GM21515 (cell line): Measurements from ENCODE around the gene CSNK1G1.
"Not testable (repeated sequence)": the region's sequence is repeated elsewhere in the genome, so short reads cannot be mapped to it uniquely, and the experiment has no call there.

ENCODE experiments used
- ATAC-seq: cut with Tn5 transposase; IDR thresholded peaks from one replicate; pipeline ENCODE4 v1.9.1; 2021; ENCODE audit not compliant: unreplicated experiment

CSNK1G1 gene

GRCh38 chr15:64351265-64351664 is 4.7 kb downstream of the CSNK1G1 start:
- no peak for ATAC-seq

- no peak for ATAC-seq
These were observed 6.6 kb downstream of the CSNK1G1 start for GRCh38 chr15:64349375-64349774.

GRCh38 chr15:64348455-64348854 is 7.5 kb downstream of the CSNK1G1 start:
- ATAC-seq = no peak

DNA sequence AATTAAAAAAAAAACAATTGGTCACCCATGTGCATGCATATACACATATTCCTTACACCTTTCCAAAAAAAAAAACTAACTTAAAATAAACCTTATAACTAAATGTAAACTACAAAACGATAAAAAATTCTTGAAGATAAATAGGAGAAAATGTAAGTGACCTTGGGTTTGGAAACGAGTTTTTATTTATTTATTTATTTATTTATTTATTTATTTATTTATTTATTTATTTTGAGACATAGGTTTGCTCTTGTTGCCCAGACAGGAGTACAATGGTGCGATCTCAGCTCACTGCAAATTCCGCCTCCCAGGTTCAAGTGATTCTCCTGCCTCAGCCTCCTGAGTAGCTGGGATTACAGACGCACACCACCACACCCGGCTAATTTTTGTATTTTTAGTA is 9.7 kb downstream of the CSNK1G1 start:
- not testable (repeated sequence) for ATAC-seq

DNA sequence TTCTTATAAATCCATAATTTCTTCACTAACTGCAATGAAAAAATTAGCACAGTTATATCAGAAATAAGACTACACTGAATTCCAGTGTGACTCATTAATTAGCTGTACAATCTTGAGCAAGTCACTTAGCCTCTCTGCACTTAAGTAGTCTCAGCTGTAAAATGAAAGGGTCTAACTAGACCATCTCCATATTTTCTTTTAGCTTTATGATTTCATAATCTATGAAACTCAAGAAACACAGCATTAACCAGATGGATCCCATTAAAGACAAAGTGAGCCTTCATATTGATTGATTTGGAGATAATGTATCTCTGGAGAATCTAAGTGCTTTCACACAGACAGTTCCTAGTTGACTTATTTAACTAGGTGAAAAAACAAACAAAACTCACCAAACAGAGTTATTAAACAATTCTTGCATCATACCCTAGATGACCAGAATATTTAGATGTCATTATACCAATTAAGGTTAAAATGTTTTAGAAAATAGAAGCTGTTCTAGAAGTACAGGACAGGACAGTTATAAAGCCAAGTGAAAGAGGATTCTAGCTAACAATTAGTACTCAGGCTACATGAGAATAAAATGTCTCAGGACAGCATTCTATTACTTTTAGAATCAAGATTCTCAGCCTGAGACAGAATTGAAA is 11.2 kb downstream of the CSNK1G1 start:
- ATAC-seq = no peak

DNA sequence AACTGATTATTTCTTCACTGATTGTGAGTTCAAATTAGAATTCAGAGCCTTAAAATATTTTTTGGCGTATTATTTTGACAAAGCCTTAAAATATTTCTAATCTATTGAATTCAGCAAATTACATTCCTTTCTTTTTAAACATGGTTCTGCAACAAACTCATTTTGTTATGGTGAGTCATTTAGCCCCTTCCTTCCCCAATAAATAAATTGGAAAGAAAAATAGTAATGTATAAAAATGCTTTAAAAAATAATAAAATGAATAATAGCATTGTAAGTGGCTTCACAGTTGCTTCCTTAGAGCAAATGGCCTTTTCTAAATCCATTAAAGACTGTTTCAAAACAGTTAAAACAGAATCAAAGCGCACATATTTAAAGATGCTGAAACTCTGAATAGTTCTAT is 12.1 kb downstream of the CSNK1G1 start:
- no peak for ATAC-seq

DNA sequence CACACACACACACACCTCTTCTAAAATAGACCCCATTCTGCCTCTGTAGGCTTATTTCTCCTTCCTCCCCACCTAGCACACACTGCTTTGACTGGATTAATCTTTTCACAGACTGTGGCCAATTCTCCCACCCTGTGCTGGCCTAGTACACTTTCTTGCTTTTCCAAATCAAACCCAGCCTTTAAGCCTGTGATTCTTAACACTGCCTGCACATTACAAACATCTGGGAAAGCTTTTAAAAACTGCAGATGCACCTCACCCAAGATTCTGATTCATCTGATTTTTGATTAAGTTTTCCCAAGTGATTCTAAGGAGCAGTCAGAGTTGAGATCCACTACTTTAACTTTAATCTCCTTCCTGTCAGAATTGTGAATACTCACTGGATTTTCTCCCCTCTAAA is 12.8 kb downstream of the CSNK1G1 start:
- no peak for ATAC-seq

- no peak for ATAC-seq
These were observed 14.0 kb downstream of the CSNK1G1 start for GRCh38 chr15:64341961-64342360.

GRCh38 chr15:64340355-64340754 is 15.6 kb downstream of the CSNK1G1 start:
- ATAC-seq = no peak

- ATAC-seq = no peak
These were observed 18.2 kb downstream of the CSNK1G1 start for GRCh38 chr15:64337761-64338160.

GRCh38 chr15:64333986-64334929 is 21.7 kb downstream of the CSNK1G1 start:
- ATAC-seq = no peak

DNA sequence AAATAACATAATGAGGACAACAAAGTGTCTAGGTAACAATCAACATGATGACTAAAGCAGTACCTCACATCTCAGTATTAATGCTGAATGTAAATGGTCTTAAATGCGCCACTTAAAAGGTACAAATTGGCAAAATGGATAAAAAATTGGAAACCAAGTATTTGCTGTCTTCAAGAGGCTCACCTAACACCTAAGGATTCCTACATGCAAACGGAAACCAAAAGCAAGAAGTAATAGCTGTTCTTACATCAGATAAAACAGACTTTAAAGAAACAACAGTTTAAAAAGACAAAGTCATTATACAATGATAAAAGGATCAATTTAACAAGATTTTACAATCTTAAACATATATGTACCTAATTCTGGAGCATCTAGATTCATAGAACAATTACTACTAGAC is 22.5 kb downstream of the CSNK1G1 start:
- ATAC-seq = no peak

GRCh38 chr15:64331668-64332067 is 24.3 kb downstream of the CSNK1G1 start:
- not testable (repeated sequence) for ATAC-seq

- ATAC-seq = not testable (repeated sequence)
These were observed 29.0 kb downstream of the CSNK1G1 start for GRCh38 chr15:64326975-64327374.

GRCh38 chr15:64326458-64326857 is 29.5 kb downstream of the CSNK1G1 start:
- ATAC-seq = not testable (repeated sequence)

DNA sequence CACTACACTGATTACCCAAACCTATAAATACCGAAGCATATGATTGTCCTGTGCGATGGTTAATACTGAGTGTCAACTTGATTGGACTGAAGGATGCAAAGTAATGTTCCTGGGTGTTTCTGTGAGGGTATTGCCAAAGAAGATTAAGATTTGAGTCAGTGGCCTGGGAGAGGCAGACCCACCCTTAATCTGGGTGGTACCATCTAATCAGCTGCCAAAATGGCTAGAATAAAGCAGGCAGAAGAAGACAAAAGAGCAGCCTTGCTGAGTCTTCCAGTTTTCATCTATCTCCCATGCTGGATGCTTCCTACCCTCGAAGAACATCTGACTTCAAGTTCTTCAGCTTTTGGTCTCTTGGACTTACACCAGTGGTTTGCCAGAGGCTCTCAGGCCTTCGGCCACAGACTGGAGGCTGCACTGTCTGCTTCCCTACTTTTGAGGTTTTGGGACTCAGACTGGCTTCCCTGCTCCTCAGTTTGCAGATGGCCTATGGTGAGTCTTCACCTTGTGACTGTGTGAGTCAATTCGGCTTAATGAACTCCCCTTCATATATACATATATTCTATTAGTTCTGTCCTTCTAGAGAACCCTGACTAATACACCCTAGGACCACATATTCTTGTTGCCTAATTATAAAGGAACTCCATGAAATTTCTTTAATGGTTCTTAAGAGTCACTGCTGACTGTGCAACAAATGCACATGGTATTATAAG is 31.7 kb downstream of the CSNK1G1 start:
- no peak for ATAC-seq

DNA sequence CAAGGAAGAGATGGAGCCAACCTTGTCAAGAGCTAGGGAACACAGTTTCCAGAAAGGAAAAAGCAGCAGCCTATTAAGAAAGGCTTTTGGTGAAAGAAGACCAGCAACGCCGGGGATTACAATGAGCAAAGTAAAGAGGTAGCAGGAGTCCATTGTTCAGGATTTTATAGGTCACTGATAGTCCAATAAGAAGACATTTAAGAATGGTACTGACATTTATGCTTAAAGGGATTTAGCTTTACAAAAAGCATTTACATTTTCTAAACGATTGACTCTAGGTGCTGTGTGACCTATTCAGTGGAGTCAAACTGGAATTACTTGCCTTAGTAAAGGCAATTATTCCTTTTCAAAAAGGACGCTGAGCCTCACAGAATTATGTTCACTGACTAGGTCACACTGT is 40.8 kb downstream of the CSNK1G1 start:
- no peak for ATAC-seq

GRCh38 chr15:64314456-64314855 is 41.5 kb downstream of the CSNK1G1 start:
- no peak for ATAC-seq

DNA sequence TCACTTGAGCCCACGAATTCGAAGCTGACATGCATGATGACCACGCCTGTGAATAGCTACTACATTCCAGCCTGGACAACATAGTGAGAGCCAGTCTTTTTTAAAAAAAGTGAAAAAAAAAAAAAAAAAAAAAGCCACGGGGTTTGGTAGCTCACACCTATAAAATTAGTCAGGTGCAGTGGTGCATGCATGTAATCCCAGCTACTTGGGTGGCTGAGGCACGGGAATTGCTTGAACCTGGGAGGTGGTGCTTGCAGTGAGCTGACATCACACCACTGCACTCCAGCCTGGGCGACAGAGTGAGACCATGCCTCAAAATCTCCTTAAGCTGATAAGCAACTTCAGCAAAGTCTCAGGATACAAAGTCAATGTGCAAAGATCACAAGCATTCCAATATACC is 44.4 kb downstream of the CSNK1G1 start:
- no peak for ATAC-seq

- no peak for ATAC-seq
These were observed 45.9 kb downstream of the CSNK1G1 start for GRCh38 chr15:64310036-64310435.

DNA sequence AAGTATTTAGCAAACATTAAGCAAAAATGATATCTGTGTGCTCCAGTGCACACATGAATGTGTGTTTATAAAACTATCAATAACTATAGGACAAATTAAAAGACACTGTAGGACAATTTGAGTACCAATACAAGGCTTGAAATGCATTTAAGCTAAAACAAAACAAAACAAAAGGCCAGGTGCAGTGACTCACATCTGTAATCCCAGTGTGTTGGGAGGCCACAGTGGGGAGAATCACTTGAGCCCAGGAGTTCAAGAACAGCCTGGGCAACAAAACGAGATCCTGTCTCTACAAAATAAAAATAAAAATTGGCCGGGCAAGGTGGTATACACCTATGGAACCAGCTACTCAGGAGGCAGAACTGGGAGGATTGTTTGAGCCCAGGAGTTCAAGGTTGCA is 50.7 kb downstream of the CSNK1G1 start:
- ATAC-seq = no peak

- ATAC-seq = no peak
These were observed 66.4 kb downstream of the CSNK1G1 start for GRCh38 chr15:64289550-64289949.
